ENCODE results near the gene MCC.

GRCh38 chr5:113124265-113124664 lies 364.0 kb downstream of the MCC start:
- TF ChIP-seq CTCF (IDR thresholded peaks at IDR 0.05 in 4 of 5, conservative IDR thresholded peaks at IDR 0.05 in 1 of 5) = no peak
- no peak for TF ChIP-seq POLR2A (IDR thresholded peaks at IDR 0.05)
